ENCODE data around the gene ADPGK.

The ADPGK gene

GRCh38 chr15:72706266-72706665 lies 77.3 kb downstream of the ADPGK start:
- no peaks in the 10 kb centered on the region for H3K36me3 ChIP-seq (ENCODE audit: insufficient read depth, insufficient read length, low read length)
- DNase-seq (ENCODE audit: low read depth, low spot score) = no peak
- TF ChIP-seq YY1 (IDR thresholded peaks at IDR 0.05; ENCODE audit: insufficient read depth, insufficient read length) (no peak), SUZ12 (IDR thresholded peaks at IDR 0.05; ENCODE audit: extremely low read depth, insufficient read depth, insufficient read length) (no peak), ZNF274 (IDR thresholded peaks at IDR 0.05; ENCODE audit: low read depth, low read length) (no peak)
- no peaks in the 10 kb centered on the region for H3K27me3 ChIP-seq (ENCODE audit: insufficient read depth, insufficient read length)
- no peak overlapping the region for H3K9ac ChIP-seq (ENCODE audit: insufficient read length, low read depth)
- H3K4me1 ChIP-seq (ENCODE audit: insufficient read depth, insufficient read length) = no peaks in the 10 kb centered on the region
- no peaks in the 10 kb centered on the region for H3K9me3 ChIP-seq (ENCODE audit: insufficient read depth, low read length)
- H3K4me3 ChIP-seq (ENCODE audit: insufficient read length, low read depth) = no peak overlapping the region
